GM10248 (cell line): ENCODE data around the gene FBLN2.
"Not testable (repeated sequence)": the region's sequence is repeated elsewhere in the genome, so short reads cannot be mapped to it uniquely, and the experiment has no call there.

Source experiments
- CTCF ChIA-PET: fragments of 300-600 bp; sonication (Branson Sonifier 250); formaldehyde crosslinking; extraction: SDS; loops from one replicate; lab custom pipeline; 2021; ENCODE audit warnings: antibody characterized with exemption; lab: Yijun Ruan, JAX
- POLR2A ChIA-PET: fragments of 350-650 bp; sonication (Branson Sonifier 250); formaldehyde crosslinking; extraction: SDS; loops from one replicate; lab custom pipeline; 2020; ENCODE audit warnings: antibody characterized with exemption; lab: Yijun Ruan, JAX
- DNase-seq: peaks from one replicate; pipeline ENCODE4 v3.0.0; 2012; ENCODE audit errors: extremely low spot score
- CTCF ChIP-seq: IDR thresholded peaks from 2 replicates; pipeline ENCODE4 v1.5.1; 2012; ENCODE audit warnings: mild to moderate bottlenecking, low read depth; ENCODE audit errors: extremely low read depth, missing control alignments, control extremely low read depth

The FBLN2 gene

GRCh38 chr3:13517253-13517977, 31.5 kb upstream of the FBLN2 start:
- ChIA-PET POLR2A (no interaction called here), CTCF (interaction anchor here (0.9 kb wide), 1 partner anchor 8 kb away, joined by 3 read pairs; no protein-coding TSS in a partner anchor)
- TF ChIP-seq CTCF, result no peak
- DNase-seq, result no peak

GRCh38 chr3:13518516-13518953, 30.4 kb upstream of the FBLN2 start:
- ChIA-PET POLR2A (no interaction called here), CTCF (no interaction called here)
- DNase-seq, result no peak
- TF ChIP-seq CTCF, result no peak

GRCh38 chr3:13519006-13519791, 29.7 kb upstream of the FBLN2 start:
- POLR2A ChIA-PET, result interaction anchor here (0.6 kb wide), 1 partner anchor 65 kb away, joined by 3 read pairs; no protein-coding TSS in a partner anchor
- TF ChIP-seq CTCF, result no peak
- CTCF ChIA-PET, result no interaction called here
- DNase-seq, result no peak

GRCh38 chr3:13520326-13520880, 28.5 kb upstream of the FBLN2 start:
- POLR2A ChIA-PET, result no interaction called here

GRCh38 chr3:13521309-13521708, 27.6 kb upstream of the FBLN2 start:
- POLR2A ChIA-PET, result no interaction called here
- CTCF ChIA-PET, result interaction anchor here (1.7 kb wide), 1 partner anchor 127 kb away, joined by 7 read pairs; no protein-coding TSS in a partner anchor

More at GRCh38 chr3:13520326-13520880, 28.5 kb upstream of the FBLN2 start:
- CTCF ChIA-PET, result no interaction called here
- no peak for TF ChIP-seq CTCF
- DNase-seq, result no peak

GRCh38 chr3:13521749-13522148, 27.2 kb upstream of the FBLN2 start:
- DNase-seq, POLR2A ChIA-PET: not testable (repeated sequence)
- CTCF ChIA-PET, result interaction anchor here (1.7 kb wide), 1 partner anchor 127 kb away, joined by 7 read pairs; no protein-coding TSS in a partner anchor

More at GRCh38 chr3:13521309-13521708, 27.6 kb upstream of the FBLN2 start:
- no peak for DNase-seq
- no peak for TF ChIP-seq CTCF
